Ascending aorta (tissue), 2 donors: ENCODE data around the gene LCMT1. TPM values are rescaled to one million over a fixed set of nuclear protein-coding genes. Genes with fewer than 3 reads are reported as not detected.
"Not testable (repeated sequence)": the region's sequence is repeated elsewhere in the genome, so short reads cannot be mapped to it uniquely, and the experiment has no call there.

ENCODE experiments used
- DNase-seq, 2 donors: peaks; one replicate each; pipeline ENCODE4 v3.0.0-alpha.2; 2019; ENCODE audit warnings: low spot score in 2 of 2
- H3K27ac ChIP-seq, 2 donors: fragments of 200-600 bp; sonication (generic); one replicate each; pipeline ENCODE4 v1.5.1; 2016 to 2017; ENCODE audit warnings: mild to moderate bottlenecking in 1 of 2
- H3K27me3 ChIP-seq: fragments of 200-600 bp; sonication (generic); one replicate; pipeline ENCODE4 v1.5.1; 2017
- H3K36me3 ChIP-seq, 2 donors: fragments of 200-600 bp; sonication (generic); one replicate each; pipeline ENCODE4 v1.5.1; 2016
- H3K4me1 ChIP-seq, 2 donors: fragments of 200-600 bp; sonication (generic); one replicate each; pipeline ENCODE4 v1.5.1; 2016 to 2017; ENCODE audit warnings: mild to moderate bottlenecking in 1 of 2
- H3K4me3 ChIP-seq, 2 donors: fragments of 200-600 bp; sonication (generic); one replicate each; pipeline ENCODE4 v1.5.1; 2016 to 2017; ENCODE audit warnings: mild to moderate bottlenecking in 1 of 2
- H3K9me3 ChIP-seq, 2 donors: fragments of 200-600 bp; sonication (generic); one replicate each; pipeline ENCODE4 v1.5.1; 2016
- CTCF ChIP-seq, 3 experiments: fragments of 200-600 bp in 2 of 3; fragments of 450-650 bp in 1 of 3; sonication (generic) in 2 of 3; IDR thresholded peaks; one replicate each; pipeline ENCODE4 v1.5.1; 2016 to 2019; ENCODE audit warnings: antibody characterized with exemption in 3 of 3, mild to moderate bottlenecking in 1 of 3, moderate library complexity in 1 of 3
- intact Hi-C: fragments of 100-400 bp; cut with DNase I; formaldehyde crosslinking; loops from one replicate; pipeline ENCODE4 v1.15.1; 2023
- total RNA-seq: library from RNA; depleted of rRNA; stranded (reverse); fragments of >200 nt; gene quantifications from one replicate; pipeline ENCODE4 v1.1.0, GENCODE V29; 2016

LCMT1 gene
- total RNA-seq, 1 donor from 2014 or later, result 2.6 TPM

GRCh38 chr16:25176136-25176535, 64.6 kb downstream of the LCMT1 start:
- peaks cover 38 to 64% of the 10 kb centered on the region in 2 donors for H3K36me3 ChIP-seq
- no peaks in the 10 kb centered on the region for H3K9me3 ChIP-seq
- no peak for TF ChIP-seq CTCF (IDR thresholded peaks at IDR 0.05)
- DNase-seq, result no peak
- H3K4me1 ChIP-seq, result no peaks in the 10 kb centered on the region
- intact Hi-C loops, result no loop called here
- no peak overlapping the region for H3K4me3 ChIP-seq
- H3K27me3 ChIP-seq, result no peaks in the 10 kb centered on the region
- no peak overlapping the region for H3K27ac ChIP-seq

- H3K27ac ChIP-seq, result no peak overlapping the region
Observed at GRCh38 chr16:25177512-25177830, 65.9 kb downstream of the LCMT1 start.

GRCh38 chr16:25177831-25178688, 66.5 kb downstream of the LCMT1 start:
- no peak for TF ChIP-seq CTCF (IDR thresholded peaks at IDR 0.05)
- H3K9me3 ChIP-seq, result no peaks in the 10 kb centered on the region
- H3K4me3 ChIP-seq, result no peak overlapping the region
- intact Hi-C loops, result no loop called here
- H3K27ac ChIP-seq, result no peak overlapping the region
- no peaks in the 10 kb centered on the region for H3K27me3 ChIP-seq
- DNase-seq, result no peak
- H3K36me3 ChIP-seq, result peaks cover 28 to 45% of the 10 kb centered on the region in 2 donors
- H3K4me1 ChIP-seq, result no peaks in the 10 kb centered on the region

More at GRCh38 chr16:25177512-25177830, 65.9 kb downstream of the LCMT1 start:
- peaks cover 34 to 51% of the 10 kb centered on the region in 2 donors for H3K36me3 ChIP-seq
- H3K27me3 ChIP-seq, result no peaks in the 10 kb centered on the region
- no peaks in the 10 kb centered on the region for H3K9me3 ChIP-seq
- no peaks in the 10 kb centered on the region for H3K4me1 ChIP-seq
- no peak for TF ChIP-seq CTCF (IDR thresholded peaks at IDR 0.05)
- no peak for DNase-seq
- intact Hi-C loops, result no loop called here
- H3K4me3 ChIP-seq, result no peak overlapping the region

GRCh38 chr16:25181236-25181635, 69.7 kb downstream of the LCMT1 start:
- H3K9me3 ChIP-seq, H3K27ac ChIP-seq, H3K4me3 ChIP-seq, H3K27me3 ChIP-seq, DNase-seq, intact Hi-C loops, H3K4me1 ChIP-seq: not testable (repeated sequence)
- H3K36me3 ChIP-seq, result peaks cover 10 to 13% of the 10 kb centered on the region in 2 donors

- no peak for DNase-seq
- Histone ChIP-seq H3K27ac (no peak overlapping the region), H3K9me3 (no peaks in the 10 kb centered on the region), H3K27me3 (no peaks in the 10 kb centered on the region), H3K4me3 (no peak overlapping the region), H3K4me1 (no peaks in the 10 kb centered on the region), H3K36me3 (no peaks in the 10 kb centered on the region)
- TF ChIP-seq CTCF (IDR thresholded peaks at IDR 0.05), result no peak
- intact Hi-C loops, result no loop called here
Observed at GRCh38 chr16:25184771-25185170, 73.2 kb downstream of the LCMT1 start.

GRCh38 chr16:25187491-25187795, 75.9 kb downstream of the LCMT1 start:
- H3K27me3 ChIP-seq, result no peaks in the 10 kb centered on the region
- no peaks in the 10 kb centered on the region for H3K4me1 ChIP-seq
- DNase-seq, result no peak
- H3K36me3 ChIP-seq, result no peaks in the 10 kb centered on the region
- intact Hi-C loops, result no loop called here
- no peaks in the 10 kb centered on the region for H3K9me3 ChIP-seq
- TF ChIP-seq CTCF (IDR thresholded peaks at IDR 0.05), result no peak
- no peak overlapping the region for H3K4me3 ChIP-seq
- H3K27ac ChIP-seq, result no peak overlapping the region
